ENCODE results near the gene FRA10AC1.

The FRA10AC1 gene

GRCh38 chr10:93629647-93630305 lies 72.6 kb downstream of the FRA10AC1 start:
- no peak for DNase-seq

GRCh38 chr10:93628858-93629257 lies 73.5 kb downstream of the FRA10AC1 start:
- no peak for DNase-seq

- no peak for DNase-seq
Measured at GRCh38 chr10:93622942-93623341, 79.5 kb downstream of the FRA10AC1 start.

- no peak for DNase-seq
Measured at GRCh38 chr10:93620925-93621324, 81.5 kb downstream of the FRA10AC1 start.

Measured in T-helper 1 cell (primary cell).